ENCODE results near the gene COX6B2. TPM values are rescaled to one million over a fixed set of nuclear protein-coding genes. Genes with fewer than 3 reads are reported as not detected.
A peak's percentile ranks its signal among the peaks of the same experiment; 100 is the strongest.

The COX6B2 gene
- total and polyA plus RNA-seq, 9 donors, result 0.09 to 2.4 (median 0.23) TPM; not detected in 3

GRCh38 chr19:55390461-55390880 lies 36.0 kb upstream of the COX6B2 start:
- H3K27ac ChIP-seq (ENCODE audit: low read length), result peak overlapping the region; percentile 7

GRCh38 chr19:55389386-55390317 lies 35.1 kb upstream of the COX6B2 start:
- H3K36me3 ChIP-seq (ENCODE audit: control insufficient read depth, insufficient read depth, low read length), result peaks cover 50% of the 10 kb centered on the region
- WGBS (ENCODE audit: insufficient coverage), result 75% methylated on average over 14 of the region's 21 CpGs
- H3K4me3 ChIP-seq (ENCODE audit: low read length), result no peak overlapping the region
- peaks cover 41% of the 10 kb centered on the region for H3K4me1 ChIP-seq (ENCODE audit: control insufficient read depth, insufficient read depth, low read length)
- DNase-seq, result no peak
- H3K27me3 ChIP-seq (ENCODE audit: control insufficient read depth, insufficient read depth, low read length), result no peaks in the 10 kb centered on the region
- no peak overlapping the region for H3K27ac ChIP-seq (ENCODE audit: low read length)
- H3K9me3 ChIP-seq (replicated peaks; ENCODE audit: control insufficient read depth, low read depth, low read length), result no peaks in the 10 kb centered on the region

More at GRCh38 chr19:55390461-55390880, 36.0 kb upstream of the COX6B2 start:
- Histone ChIP-seq H3K4me1 (ENCODE audit: control insufficient read depth, insufficient read depth, low read length) (peaks cover 36% of the 10 kb centered on the region), H3K4me3 (ENCODE audit: low read length) (no peak overlapping the region), H3K9me3 (replicated peaks; ENCODE audit: control insufficient read depth, low read depth, low read length) (no peaks in the 10 kb centered on the region), H3K36me3 (ENCODE audit: control insufficient read depth, insufficient read depth, low read length) (peaks cover 50% of the 10 kb centered on the region), H3K27me3 (ENCODE audit: control insufficient read depth, insufficient read depth, low read length) (no peaks in the 10 kb centered on the region)
- DNase-seq, result no peak
- WGBS (ENCODE audit: insufficient coverage), result 67% methylated on average over 3 of the region's 7 CpGs

- 82% methylated on average over 10 of the region's 24 CpGs for WGBS (ENCODE audit: insufficient coverage)
- H3K36me3 ChIP-seq (ENCODE audit: control insufficient read depth, insufficient read depth, low read length), result peaks cover 50% of the 10 kb centered on the region
Observed at GRCh38 chr19:55387736-55388497, 33.4 kb upstream of the COX6B2 start.

GRCh38 chr19:55386493-55386971 lies 32.0 kb upstream of the COX6B2 start:
- WGBS (ENCODE audit: insufficient coverage), result 2% methylated on average over 33 of the region's 33 CpGs
- peak overlapping the region; percentile 98 for H3K4me3 ChIP-seq (ENCODE audit: low read length)
- peaks cover 49% of the 10 kb centered on the region for H3K36me3 ChIP-seq (ENCODE audit: control insufficient read depth, insufficient read depth, low read length)
- H3K27me3 ChIP-seq (ENCODE audit: control insufficient read depth, insufficient read depth, low read length), result no peaks in the 10 kb centered on the region
- DNase-seq, result no peak
- H3K9me3 ChIP-seq (replicated peaks; ENCODE audit: control insufficient read depth, low read depth, low read length), result no peaks in the 10 kb centered on the region
- peak overlapping the region; percentile 90 for H3K27ac ChIP-seq (ENCODE audit: low read length)
- peaks cover 51% of the 10 kb centered on the region for H3K4me1 ChIP-seq (ENCODE audit: control insufficient read depth, insufficient read depth, low read length)

More at GRCh38 chr19:55387736-55388497, 33.4 kb upstream of the COX6B2 start:
- DNase-seq, result no peak
- peaks cover 51% of the 10 kb centered on the region for H3K4me1 ChIP-seq (ENCODE audit: control insufficient read depth, insufficient read depth, low read length)
- H3K27me3 ChIP-seq (ENCODE audit: control insufficient read depth, insufficient read depth, low read length), result no peaks in the 10 kb centered on the region
- H3K27ac ChIP-seq (ENCODE audit: low read length), result no peak overlapping the region
- H3K9me3 ChIP-seq (replicated peaks; ENCODE audit: control insufficient read depth, low read depth, low read length), result no peaks in the 10 kb centered on the region
- H3K4me3 ChIP-seq (ENCODE audit: low read length), result no peak overlapping the region

- Histone ChIP-seq H3K4me3 (ENCODE audit: low read length) (peak within 1 kb of the TSS; percentile 98), H3K36me3 (ENCODE audit: control insufficient read depth, insufficient read depth, low read length) (peaks cover 43% of the 10 kb centered on the region), H3K9me3 (replicated peaks; ENCODE audit: control insufficient read depth, low read depth, low read length) (no peaks in the 10 kb centered on the region), H3K4me1 (ENCODE audit: control insufficient read depth, insufficient read depth, low read length) (peaks cover 47% of the 10 kb centered on the region), H3K27me3 (ENCODE audit: control insufficient read depth, insufficient read depth, low read length) (no peaks in the 10 kb centered on the region), H3K27ac (ENCODE audit: low read length) (peak within 1 kb of the TSS; percentile 99)
- peak; percentile 99 for DNase-seq
- WGBS (ENCODE audit: insufficient coverage), result under 1% methylated on average over 66 of the region's 68 CpGs
Observed at GRCh38 chr19:55385724-55386492, 31.4 kb upstream of the COX6B2 start, which contains the start of gene RPL28. Gene RPL28, plus strand, starts transcription at chr19:55385932. Its CDS starts 426 bp downstream, at chr19:55386358.

GRCh38 chr19:55384920-55385723 lies 30.6 kb upstream of the COX6B2 start:
- H3K36me3 ChIP-seq (ENCODE audit: control insufficient read depth, insufficient read depth, low read length), result peaks cover 37% of the 10 kb centered on the region
- peak; percentile 99 for DNase-seq
- WGBS (ENCODE audit: insufficient coverage), result 6% methylated on average over 20 of the region's 34 CpGs
- H3K4me1 ChIP-seq (ENCODE audit: control insufficient read depth, insufficient read depth, low read length), result peaks cover 46% of the 10 kb centered on the region
- no peaks in the 10 kb centered on the region for H3K27me3 ChIP-seq (ENCODE audit: control insufficient read depth, insufficient read depth, low read length)
- peak overlapping the region; percentile 98 for H3K4me3 ChIP-seq (ENCODE audit: low read length)
- no peaks in the 10 kb centered on the region for H3K9me3 ChIP-seq (replicated peaks; ENCODE audit: control insufficient read depth, low read depth, low read length)
- peak overlapping the region; percentile 99 for H3K27ac ChIP-seq (ENCODE audit: low read length)

- Histone ChIP-seq H3K27me3 (ENCODE audit: control insufficient read depth, insufficient read depth, low read length) (no peaks in the 10 kb centered on the region), H3K4me3 (ENCODE audit: low read length) (peak within 1 kb of the TSS; percentile 98), H3K36me3 (ENCODE audit: control insufficient read depth, insufficient read depth, low read length) (peaks cover 29% of the 10 kb centered on the region), H3K27ac (ENCODE audit: low read length) (peak within 1 kb of the TSS; percentile 99), H3K9me3 (replicated peaks; ENCODE audit: control insufficient read depth, low read depth, low read length) (no peaks in the 10 kb centered on the region), H3K4me1 (ENCODE audit: control insufficient read depth, insufficient read depth, low read length) (peaks cover 49% of the 10 kb centered on the region)
- WGBS (ENCODE audit: insufficient coverage), result 20% methylated on average over 72 of the region's 72 CpGs
- no peak for DNase-seq
Observed at GRCh38 chr19:55384131-55384919, 29.8 kb upstream of the COX6B2 start, which contains the start of gene TMEM238. Gene TMEM238, minus strand, starts transcription at chr19:55384292. Its CDS starts 33 bp downstream, at chr19:55384259.

GRCh38 chr19:55383279-55384130 lies 29.0 kb upstream of the COX6B2 start:
- Histone ChIP-seq H3K4me3 (ENCODE audit: low read length) (peak overlapping the region; percentile 38), H3K4me1 (ENCODE audit: control insufficient read depth, insufficient read depth, low read length) (peaks cover 51% of the 10 kb centered on the region), H3K9me3 (replicated peaks; ENCODE audit: control insufficient read depth, low read depth, low read length) (no peaks in the 10 kb centered on the region), H3K36me3 (ENCODE audit: control insufficient read depth, insufficient read depth, low read length) (peaks cover 21% of the 10 kb centered on the region), H3K27ac (ENCODE audit: low read length) (peak overlapping the region; percentile 3), H3K27me3 (ENCODE audit: control insufficient read depth, insufficient read depth, low read length) (peaks cover 2% of the 10 kb centered on the region)
- 1% methylated on average over 82 of the region's 88 CpGs for WGBS (ENCODE audit: insufficient coverage)
- peak; percentile 72 for DNase-seq

Data from muscle of leg (tissue), 11 donors.